HG02678 (cell line): ENCODE data around the gene SBK1.

Experiments used
- ATAC-seq: cut with Tn5 transposase; IDR thresholded peaks from one replicate; pipeline ENCODE4 v1.9.1; 2021; ENCODE audit warnings: mild to moderate bottlenecking, moderate library complexity; ENCODE audit not compliant: unreplicated experiment

The SBK1 gene

DNA sequence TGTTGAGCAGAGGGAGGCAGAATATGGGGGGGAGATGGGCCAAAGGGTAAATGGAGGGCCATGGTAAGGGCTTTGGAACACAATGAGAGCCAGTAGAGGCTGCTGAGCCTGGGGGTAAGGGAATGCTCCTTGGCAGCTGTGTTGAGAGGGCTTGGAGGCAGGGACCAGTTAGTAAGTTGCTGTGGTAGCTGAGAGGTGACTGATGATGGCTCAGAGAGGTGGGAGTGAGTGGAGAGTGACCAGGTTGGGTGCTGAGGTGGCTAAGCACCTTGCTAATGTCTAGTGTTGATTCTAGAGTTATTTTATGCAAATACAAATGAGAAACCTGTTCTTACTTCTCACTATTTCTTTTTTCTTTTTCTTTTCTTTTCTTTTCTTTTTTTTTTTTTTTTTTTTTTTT is 10.8 kb downstream of the SBK1 start:
- ATAC-seq = no peak

DNA sequence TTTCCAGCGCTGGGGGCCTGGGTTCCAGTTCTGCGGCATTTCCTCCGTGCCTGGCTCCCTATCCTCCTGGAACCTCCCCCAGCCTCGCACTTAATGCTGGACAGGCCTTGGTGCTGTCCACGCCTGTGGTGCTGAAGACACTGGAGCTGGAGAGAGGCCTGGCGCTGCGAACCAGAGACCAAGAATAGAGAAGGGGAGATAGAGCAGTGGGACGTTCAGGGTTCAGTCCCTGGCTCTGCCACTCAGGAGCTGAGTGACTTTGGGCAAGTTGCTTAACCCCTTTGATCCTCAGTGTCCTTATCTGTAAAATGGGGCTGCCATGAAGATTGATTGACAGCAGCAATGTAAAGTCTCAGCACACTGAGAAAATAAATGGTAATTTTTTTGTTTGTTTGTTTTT is 11.9 kb downstream of the SBK1 start:
- no peak for ATAC-seq

DNA sequence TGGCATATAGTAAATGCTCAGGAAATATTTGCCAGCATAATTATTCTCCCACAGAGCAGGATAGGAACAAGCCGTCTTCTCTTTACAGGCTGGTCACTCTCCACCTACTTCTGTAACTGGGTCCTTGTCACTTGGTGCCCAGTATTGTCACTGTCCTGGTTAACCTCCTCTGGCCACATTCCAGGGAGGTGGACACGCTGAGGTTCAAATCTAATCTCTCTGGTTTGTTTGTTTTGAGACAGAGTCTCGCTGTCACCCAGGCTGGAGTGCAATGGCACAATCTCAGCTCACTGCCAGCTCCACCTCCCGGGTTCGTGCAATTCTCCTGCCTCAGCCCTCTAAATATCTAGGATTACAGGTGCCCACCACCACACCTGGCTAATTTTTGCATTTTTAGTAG is 15.6 kb downstream of the SBK1 start:
- no peak for ATAC-seq

GRCh38 chr16:28308794-28309584 is 16.7 kb downstream of the SBK1 start:
- no peak for ATAC-seq

GRCh38 chr16:28309811-28310311 is 17.5 kb downstream of the SBK1 start:
- ATAC-seq = no peak

GRCh38 chr16:28310796-28311195 is 18.5 kb downstream of the SBK1 start:
- no peak for ATAC-seq

DNA sequence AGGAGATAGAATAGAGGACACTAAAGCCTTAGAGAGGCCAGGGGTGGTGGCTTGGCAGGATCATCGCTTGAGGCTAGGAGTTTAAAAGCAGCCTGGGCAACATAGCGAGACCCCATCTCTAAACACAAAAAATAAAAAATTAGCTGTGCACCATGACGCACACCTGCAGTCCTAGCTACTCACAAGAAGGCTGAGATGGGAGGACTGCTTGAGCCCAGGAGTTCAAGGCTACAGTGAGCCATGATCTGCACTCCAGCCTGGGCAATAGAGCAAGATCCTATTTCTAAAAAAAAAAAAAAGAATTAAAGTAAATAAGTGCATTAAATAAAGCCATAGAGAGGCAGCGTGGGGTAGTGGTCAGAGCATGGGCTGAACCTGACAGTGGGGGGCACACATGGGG is 19.1 kb downstream of the SBK1 start:
- no peak for ATAC-seq

GRCh38 chr16:28311913-28312312 is 19.6 kb downstream of the SBK1 start:
- ATAC-seq = no peak

GRCh38 chr16:28312327-28312726 is 20.0 kb downstream of the SBK1 start:
- no peak for ATAC-seq

DNA sequence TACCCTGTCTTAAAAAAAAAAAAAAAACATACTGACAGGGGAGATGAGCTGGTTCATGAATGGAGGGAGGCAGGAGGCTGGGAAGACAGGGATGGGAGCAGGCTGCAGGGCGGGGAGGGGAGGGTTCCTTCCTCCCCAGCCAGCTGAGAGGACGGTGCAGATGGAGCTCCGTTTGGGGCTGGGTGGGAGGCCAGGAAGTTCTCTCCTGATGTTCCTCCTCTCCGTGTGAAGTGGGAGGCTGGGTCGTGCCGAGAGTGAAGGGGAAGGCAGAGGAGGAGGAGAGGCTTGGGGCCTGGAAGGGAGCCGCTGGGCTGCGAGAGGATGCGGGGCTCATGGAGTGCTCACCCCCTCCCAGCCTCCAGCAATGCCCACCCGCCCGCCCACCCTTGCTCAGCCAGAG is 21.3 kb downstream of the SBK1 start:
- no peak for ATAC-seq

- no peak for ATAC-seq
Observed at GRCh38 chr16:28316054-28316453, 23.7 kb downstream of the SBK1 start.

GRCh38 chr16:28317040-28317880 is 24.9 kb downstream of the SBK1 start:
- ATAC-seq = no peak

GRCh38 chr16:28318042-28318744 is 25.9 kb downstream of the SBK1 start:
- ATAC-seq = no peak

GRCh38 chr16:28319476-28320022 is 27.2 kb downstream of the SBK1 start:
- ATAC-seq = no peak

GRCh38 chr16:28320023-28320561 is 27.8 kb downstream of the SBK1 start:
- no peak for ATAC-seq

DNA sequence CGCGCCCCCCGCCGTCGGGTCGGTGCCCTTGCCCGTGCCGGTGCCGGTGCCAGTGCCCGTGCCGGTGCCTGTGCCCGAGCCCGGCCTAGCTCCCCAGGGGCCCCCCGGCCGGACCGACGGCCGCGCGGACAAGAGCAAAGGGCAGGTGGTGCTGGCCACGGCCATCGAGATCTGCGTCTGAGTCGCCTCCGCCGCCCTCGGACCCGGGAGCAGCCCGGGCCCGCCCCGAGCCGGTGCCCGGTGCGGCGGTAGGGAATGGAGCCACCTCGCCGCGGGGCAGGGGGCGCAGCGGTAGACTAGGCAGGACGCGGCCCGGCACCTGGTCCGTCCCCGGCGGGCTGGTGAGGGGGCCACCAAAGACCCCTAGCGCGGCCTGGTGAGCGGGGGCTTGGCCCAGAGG is 28.4 kb downstream of the SBK1 start:
- no peak for ATAC-seq

DNA sequence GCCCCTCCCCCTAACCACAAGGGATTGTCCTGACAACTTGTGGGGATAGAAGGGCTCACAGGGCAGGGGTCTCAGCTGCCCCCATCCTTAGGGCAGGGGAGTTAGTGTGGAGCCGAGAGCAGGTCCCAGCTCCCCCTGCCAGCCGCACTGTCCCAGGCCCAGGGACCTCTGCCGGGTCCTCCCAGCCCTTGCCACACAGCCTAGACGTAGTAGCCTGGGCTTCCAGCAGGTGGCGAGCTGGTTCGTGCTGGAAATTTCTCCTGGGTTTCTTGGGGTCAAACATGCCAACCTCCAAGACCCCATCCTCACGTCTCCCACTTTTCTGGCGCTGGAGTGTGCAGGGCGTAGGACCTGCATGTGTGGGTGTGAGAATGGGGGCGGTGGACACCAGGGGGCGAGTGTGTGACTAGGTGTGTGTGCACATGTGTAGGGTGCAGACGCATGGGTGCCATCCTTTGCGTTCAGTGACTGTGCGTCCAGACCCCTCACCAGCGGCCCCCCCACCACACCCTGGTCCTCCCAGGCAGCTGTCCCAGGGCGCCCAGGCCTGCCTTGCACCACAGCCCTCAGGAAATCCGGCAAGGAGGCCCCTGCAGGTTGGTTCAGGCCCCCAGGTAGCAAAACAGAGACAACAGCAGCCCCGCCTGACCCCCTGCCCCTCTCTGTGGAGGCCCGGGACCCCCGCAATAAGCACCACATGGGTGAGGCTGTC is 29.5 kb downstream of the SBK1 start:
- no peak for ATAC-seq

GRCh38 chr16:28324235-28324886 is 32.0 kb downstream of the SBK1 start:
- ATAC-seq = no peak

DNA sequence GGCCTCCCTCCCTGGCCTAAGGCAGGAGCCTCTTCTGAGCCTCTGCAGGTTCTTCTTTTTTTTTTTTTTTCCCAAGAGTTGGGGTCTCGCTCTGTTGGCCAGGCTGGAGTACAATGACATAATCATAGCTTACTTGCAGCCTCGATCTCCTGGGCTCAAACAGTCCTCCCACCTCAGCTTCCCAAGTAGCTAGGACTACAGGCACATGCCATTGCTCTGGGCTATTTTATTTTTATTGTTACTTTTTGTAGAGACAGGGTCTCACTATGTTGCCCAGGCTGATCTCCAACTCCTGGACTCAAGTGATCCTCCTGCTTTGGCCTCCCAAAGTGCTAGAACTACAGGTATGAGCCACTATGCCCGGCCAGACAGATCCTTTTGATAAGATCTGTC is 32.6 kb downstream of the SBK1 start:
- ATAC-seq = no peak
